Vagina (tissue), 2 donors: Measurements from ENCODE around the gene TM9SF2.

Experiments
- POLR2A ChIP-seq, 2 donors: fragments of 450-650 bp; IDR thresholded peaks; one replicate each; pipeline ENCODE4 v1.6.1; 2017; ENCODE audit warnings: antibody characterized with exemption in 2 of 2, mild to moderate bottlenecking in 2 of 2, moderate library complexity in 2 of 2
- TF ChIP-seq, protein P1 (sequence below), 3 experiments: fragments of 450-650 bp in 2 of 3; fragments of 200-600 bp in 1 of 3; sonication (generic) in 1 of 3; IDR thresholded peaks; one replicate each; pipeline ENCODE4 v1.5.1; 2017 to 2019; ENCODE audit warnings: antibody characterized with exemption in 3 of 3, mild to moderate bottlenecking in 2 of 3, moderate library complexity in 2 of 3

DNA sequence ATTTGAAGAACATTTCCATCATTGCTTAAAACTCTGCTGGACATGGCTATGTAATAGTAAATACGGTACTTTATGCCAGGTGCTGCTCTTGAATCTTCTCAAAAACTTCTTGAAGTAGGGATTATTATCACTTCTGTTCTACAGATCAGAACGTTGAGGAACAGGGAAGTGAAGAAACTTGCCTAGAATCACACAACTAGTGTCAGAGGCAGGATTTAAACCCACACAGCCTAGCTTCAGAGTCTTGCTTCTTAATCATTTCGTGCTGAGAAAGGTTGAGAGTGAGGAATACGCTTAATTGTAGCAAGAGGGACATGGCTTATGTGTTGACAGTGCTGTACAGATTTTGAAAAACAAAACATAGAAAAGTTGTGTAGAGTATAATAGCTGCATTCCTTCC, 13.5 kb downstream of the TM9SF2 start:
- TF ChIP-seq, protein P1, sequence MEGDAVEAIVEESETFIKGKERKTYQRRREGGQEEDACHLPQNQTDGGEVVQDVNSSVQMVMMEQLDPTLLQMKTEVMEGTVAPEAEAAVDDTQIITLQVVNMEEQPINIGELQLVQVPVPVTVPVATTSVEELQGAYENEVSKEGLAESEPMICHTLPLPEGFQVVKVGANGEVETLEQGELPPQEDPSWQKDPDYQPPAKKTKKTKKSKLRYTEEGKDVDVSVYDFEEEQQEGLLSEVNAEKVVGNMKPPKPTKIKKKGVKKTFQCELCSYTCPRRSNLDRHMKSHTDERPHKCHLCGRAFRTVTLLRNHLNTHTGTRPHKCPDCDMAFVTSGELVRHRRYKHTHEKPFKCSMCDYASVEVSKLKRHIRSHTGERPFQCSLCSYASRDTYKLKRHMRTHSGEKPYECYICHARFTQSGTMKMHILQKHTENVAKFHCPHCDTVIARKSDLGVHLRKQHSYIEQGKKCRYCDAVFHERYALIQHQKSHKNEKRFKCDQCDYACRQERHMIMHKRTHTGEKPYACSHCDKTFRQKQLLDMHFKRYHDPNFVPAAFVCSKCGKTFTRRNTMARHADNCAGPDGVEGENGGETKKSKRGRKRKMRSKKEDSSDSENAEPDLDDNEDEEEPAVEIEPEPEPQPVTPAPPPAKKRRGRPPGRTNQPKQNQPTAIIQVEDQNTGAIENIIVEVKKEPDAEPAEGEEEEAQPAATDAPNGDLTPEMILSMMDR (IDR thresholded peaks at IDR 0.05), result no peak
- no peak for TF ChIP-seq POLR2A (IDR thresholded peaks at IDR 0.05)
